GM21526 (cell line): ENCODE data around the gene ACSM3.
"Not testable (repeated sequence)": the region's sequence is repeated elsewhere in the genome, so short reads cannot be mapped to it uniquely, and the experiment has no call there.

Experiments
- ATAC-seq: cut with Tn5 transposase; IDR thresholded peaks from one replicate; pipeline ENCODE4 v1.9.1; 2021; ENCODE audit warnings: moderate library complexity; ENCODE audit not compliant: unreplicated experiment, low FRiP score

Gene ACSM3

GRCh38 chr16:20803561-20804214, 39.9 kb downstream of the ACSM3 start:
- no peak for ATAC-seq

GRCh38 chr16:20805684-20806167, 41.9 kb downstream of the ACSM3 start:
- not testable (repeated sequence) for ATAC-seq

GRCh38 chr16:20806168-20807050, 42.6 kb downstream of the ACSM3 start, which contains the start of the genes ERI2 and REXO5:
TSS of gene ERI2 (minus strand) at chr16:20806472. CDS start at chr16:20806430, 42 bp downstream.
TSS of gene REXO5 (plus strand) at chr16:20806527. CDS start at chr16:20806954, 427 bp downstream.
- peak; percentile 74 for ATAC-seq

GRCh38 chr16:20807862-20808261, 44.0 kb downstream of the ACSM3 start:
- no peak for ATAC-seq

GRCh38 chr16:20811889-20812439, 48.1 kb downstream of the ACSM3 start:
- ATAC-seq, result no peak

- ATAC-seq, result no peak
These were observed 48.7 kb downstream of the ACSM3 start for GRCh38 chr16:20812510-20812909.

GRCh38 chr16:20814784-20815183, 51.0 kb downstream of the ACSM3 start:
- ATAC-seq, result no peak

GRCh38 chr16:20818929-20819585, 55.2 kb downstream of the ACSM3 start:
- ATAC-seq, result no peak

GRCh38 chr16:20821682-20822081, 57.9 kb downstream of the ACSM3 start:
- no peak for ATAC-seq

GRCh38 chr16:20822521-20823325, 58.9 kb downstream of the ACSM3 start:
- ATAC-seq, result no peak

- ATAC-seq, result no peak
These were observed 62.3 kb downstream of the ACSM3 start for GRCh38 chr16:20826039-20826566.

- no peak for ATAC-seq
These were observed 65.7 kb downstream of the ACSM3 start for GRCh38 chr16:20829536-20829935.

GRCh38 chr16:20830372-20830771, 66.6 kb downstream of the ACSM3 start:
- no peak for ATAC-seq

- no peak for ATAC-seq
These were observed 69.3 kb downstream of the ACSM3 start for GRCh38 chr16:20833086-20833485.

GRCh38 chr16:20838240-20838639, 74.4 kb downstream of the ACSM3 start:
- ATAC-seq, result no peak

- ATAC-seq, result no peak
These were observed 75.7 kb downstream of the ACSM3 start for GRCh38 chr16:20839504-20839903.

- no peak for ATAC-seq
These were observed 80.2 kb downstream of the ACSM3 start for GRCh38 chr16:20844054-20844453.

GRCh38 chr16:20844588-20844987, 80.8 kb downstream of the ACSM3 start:
- ATAC-seq, result no peak

- no peak for ATAC-seq
These were observed 82.2 kb downstream of the ACSM3 start for GRCh38 chr16:20846030-20846429.

GRCh38 chr16:20846551-20846950, 82.7 kb downstream of the ACSM3 start:
- ATAC-seq, result no peak
